ENCODE results near the gene ANKRD22.

ANKRD22 gene

GRCh38 chr10:88800152-88801125 is 51.2 kb downstream of the ANKRD22 start:
- peaks cover 14% of the 10 kb centered on the region for H3K4me1 ChIP-seq (ENCODE audit: control insufficient read depth, insufficient read depth, low read length, unreplicated experiment)
- no peak overlapping the region for H3K4me3 ChIP-seq (ENCODE audit: low read depth, low read length)
- no peak overlapping the region for H3K27ac ChIP-seq (ENCODE audit: low read depth, low read length)
- H2AFZ ChIP-seq (ENCODE audit: low read length, unreplicated experiment): no peak overlapping the region
- no peaks in the 10 kb centered on the region for H3K79me2 ChIP-seq (ENCODE audit: control insufficient read depth, insufficient read depth, low read length, unreplicated experiment)
- no peaks in the 10 kb centered on the region for H3K36me3 ChIP-seq (ENCODE audit: insufficient read depth, low read length)
- no peaks in the 10 kb centered on the region for H3K27me3 ChIP-seq (ENCODE audit: insufficient read depth, low read length)

- Histone ChIP-seq H3K36me3 (ENCODE audit: insufficient read depth, low read length) (no peaks in the 10 kb centered on the region), H3K4me3 (ENCODE audit: low read depth, low read length) (no peak overlapping the region), H3K4me1 (ENCODE audit: control insufficient read depth, insufficient read depth, low read length, unreplicated experiment) (peaks cover 24% of the 10 kb centered on the region), H3K79me2 (ENCODE audit: control insufficient read depth, insufficient read depth, low read length, unreplicated experiment) (no peaks in the 10 kb centered on the region), H3K27me3 (ENCODE audit: insufficient read depth, low read length) (no peaks in the 10 kb centered on the region), H2AFZ (ENCODE audit: low read length, unreplicated experiment) (no peak overlapping the region), H3K27ac (ENCODE audit: low read depth, low read length) (no peak overlapping the region)
Observed at GRCh38 chr10:88794731-88795130, 56.9 kb downstream of the ANKRD22 start.

- H3K4me1 ChIP-seq (ENCODE audit: control insufficient read depth, insufficient read depth, low read length, unreplicated experiment): peaks cover 24% of the 10 kb centered on the region
- H3K79me2 ChIP-seq (ENCODE audit: control insufficient read depth, insufficient read depth, low read length, unreplicated experiment): no peaks in the 10 kb centered on the region
- no peak overlapping the region for H3K4me3 ChIP-seq (ENCODE audit: low read depth, low read length)
- H2AFZ ChIP-seq (ENCODE audit: low read length, unreplicated experiment): no peak overlapping the region
- H3K27ac ChIP-seq (ENCODE audit: low read depth, low read length): 0 out of 2 replicates have a peak overlapping the region, but pooled peaks have one; percentile 3
- H3K27me3 ChIP-seq (ENCODE audit: insufficient read depth, low read length): no peaks in the 10 kb centered on the region
- no peaks in the 10 kb centered on the region for H3K36me3 ChIP-seq (ENCODE audit: insufficient read depth, low read length)
Observed at GRCh38 chr10:88793712-88794299, 57.8 kb downstream of the ANKRD22 start.

- Histone ChIP-seq H3K27ac (ENCODE audit: low read depth, low read length) (peak overlapping the region; percentile 32; the same call in 1 of the 2 replicates), H3K4me3 (ENCODE audit: low read depth, low read length) (no peak overlapping the region), H3K36me3 (ENCODE audit: insufficient read depth, low read length) (no peaks in the 10 kb centered on the region), H3K79me2 (ENCODE audit: control insufficient read depth, insufficient read depth, low read length, unreplicated experiment) (no peaks in the 10 kb centered on the region), H3K4me1 (ENCODE audit: control insufficient read depth, insufficient read depth, low read length, unreplicated experiment) (peaks cover 24% of the 10 kb centered on the region), H2AFZ (ENCODE audit: low read length, unreplicated experiment) (no peak overlapping the region), H3K27me3 (ENCODE audit: insufficient read depth, low read length) (no peaks in the 10 kb centered on the region)
Observed at GRCh38 chr10:88792661-88793060, 59.0 kb downstream of the ANKRD22 start.

GRCh38 chr10:88791924-88792323 is 59.7 kb downstream of the ANKRD22 start:
- no peak overlapping the region for H3K4me3 ChIP-seq (ENCODE audit: low read depth, low read length)
- H3K27me3 ChIP-seq (ENCODE audit: insufficient read depth, low read length): no peaks in the 10 kb centered on the region
- peak overlapping the region; percentile 32; the same call in 1 of the 2 replicates for H3K27ac ChIP-seq (ENCODE audit: low read depth, low read length)
- no peaks in the 10 kb centered on the region for H3K36me3 ChIP-seq (ENCODE audit: insufficient read depth, low read length)
- no peaks in the 10 kb centered on the region for H3K79me2 ChIP-seq (ENCODE audit: control insufficient read depth, insufficient read depth, low read length, unreplicated experiment)
- peaks cover 24% of the 10 kb centered on the region for H3K4me1 ChIP-seq (ENCODE audit: control insufficient read depth, insufficient read depth, low read length, unreplicated experiment)
- H2AFZ ChIP-seq (ENCODE audit: low read length, unreplicated experiment): no peak overlapping the region

- Histone ChIP-seq H3K4me1 (ENCODE audit: control insufficient read depth, insufficient read depth, low read length, unreplicated experiment) (peaks cover 18% of the 10 kb centered on the region), H3K36me3 (ENCODE audit: insufficient read depth, low read length) (no peaks in the 10 kb centered on the region), H3K27me3 (ENCODE audit: insufficient read depth, low read length) (no peaks in the 10 kb centered on the region), H3K27ac (ENCODE audit: low read depth, low read length) (no peak overlapping the region), H2AFZ (ENCODE audit: low read length, unreplicated experiment) (no peak overlapping the region), H3K79me2 (ENCODE audit: control insufficient read depth, insufficient read depth, low read length, unreplicated experiment) (no peaks in the 10 kb centered on the region), H3K4me3 (ENCODE audit: low read depth, low read length) (no peak overlapping the region)
Observed at GRCh38 chr10:88788924-88789323, 62.7 kb downstream of the ANKRD22 start.

GRCh38 chr10:88787463-88787862 is 64.2 kb downstream of the ANKRD22 start:
- no peaks in the 10 kb centered on the region for H3K27me3 ChIP-seq (ENCODE audit: insufficient read depth, low read length)
- no peak overlapping the region for H2AFZ ChIP-seq (ENCODE audit: low read length, unreplicated experiment)
- no peak overlapping the region for H3K27ac ChIP-seq (ENCODE audit: low read depth, low read length)
- no peaks in the 10 kb centered on the region for H3K79me2 ChIP-seq (ENCODE audit: control insufficient read depth, insufficient read depth, low read length, unreplicated experiment)
- no peaks in the 10 kb centered on the region for H3K36me3 ChIP-seq (ENCODE audit: insufficient read depth, low read length)
- H3K4me3 ChIP-seq (ENCODE audit: low read depth, low read length): no peak overlapping the region
- H3K4me1 ChIP-seq (ENCODE audit: control insufficient read depth, insufficient read depth, low read length, unreplicated experiment): peaks cover 5% of the 10 kb centered on the region

- Histone ChIP-seq H3K27me3 (ENCODE audit: insufficient read depth, low read length) (no peaks in the 10 kb centered on the region), H3K27ac (ENCODE audit: low read depth, low read length) (no peak overlapping the region)
Observed at GRCh38 chr10:88786032-88786770, 65.4 kb downstream of the ANKRD22 start.

GRCh38 chr10:88783724-88784123 is 67.9 kb downstream of the ANKRD22 start:
- H3K36me3 ChIP-seq (ENCODE audit: insufficient read depth, low read length): no peaks in the 10 kb centered on the region
- no peak overlapping the region for H3K27ac ChIP-seq (ENCODE audit: low read depth, low read length)
- H3K4me1 ChIP-seq (ENCODE audit: control insufficient read depth, insufficient read depth, low read length, unreplicated experiment): no peaks in the 10 kb centered on the region

More at GRCh38 chr10:88786032-88786770, 65.4 kb downstream of the ANKRD22 start:
- Histone ChIP-seq H2AFZ (ENCODE audit: low read length, unreplicated experiment) (no peak overlapping the region), H3K4me3 (ENCODE audit: low read depth, low read length) (no peak overlapping the region), H3K79me2 (ENCODE audit: control insufficient read depth, insufficient read depth, low read length, unreplicated experiment) (no peaks in the 10 kb centered on the region), H3K4me1 (ENCODE audit: control insufficient read depth, insufficient read depth, low read length, unreplicated experiment) (no peaks in the 10 kb centered on the region), H3K36me3 (ENCODE audit: insufficient read depth, low read length) (no peaks in the 10 kb centered on the region)

GRCh38 chr10:88782222-88782621 is 69.4 kb downstream of the ANKRD22 start:
- H3K27ac ChIP-seq (ENCODE audit: low read depth, low read length): no peak overlapping the region

More at GRCh38 chr10:88783724-88784123, 67.9 kb downstream of the ANKRD22 start:
- Histone ChIP-seq H3K79me2 (ENCODE audit: control insufficient read depth, insufficient read depth, low read length, unreplicated experiment) (no peaks in the 10 kb centered on the region), H3K27me3 (ENCODE audit: insufficient read depth, low read length) (no peaks in the 10 kb centered on the region), H2AFZ (ENCODE audit: low read length, unreplicated experiment) (no peak overlapping the region), H3K4me3 (ENCODE audit: low read depth, low read length) (no peak overlapping the region)

More at GRCh38 chr10:88782222-88782621, 69.4 kb downstream of the ANKRD22 start:
- Histone ChIP-seq H3K27me3 (ENCODE audit: insufficient read depth, low read length) (no peaks in the 10 kb centered on the region), H3K79me2 (ENCODE audit: control insufficient read depth, insufficient read depth, low read length, unreplicated experiment) (no peaks in the 10 kb centered on the region), H3K36me3 (ENCODE audit: insufficient read depth, low read length) (no peaks in the 10 kb centered on the region), H3K4me1 (ENCODE audit: control insufficient read depth, insufficient read depth, low read length, unreplicated experiment) (no peaks in the 10 kb centered on the region), H2AFZ (ENCODE audit: low read length, unreplicated experiment) (no peak overlapping the region), H3K4me3 (ENCODE audit: low read depth, low read length) (no peak overlapping the region)
